ENCODE data around the gene EPS8L1.

GRCh38 chr19:55048446-55048845, 27.2 kb upstream of the EPS8L1 start:
- TF ChIP-seq EZH2phosphoT487 (IDR thresholded peaks at IDR 0.05; ENCODE audit: borderline replicate concordance), result no peak
- TF ChIP-seq CTCF (conservative IDR thresholded peaks at IDR 0.05; ENCODE audit: low read length), result no peak
